Measurements from ENCODE around the gene C4orf50.

The C4orf50 gene

GRCh38 chr4:5943561-5943960 lies 74.7 kb downstream of the C4orf50 start:
- no peak for DNase-seq (ENCODE audit: low read depth)

- no peak for DNase-seq (ENCODE audit: low read depth)
Observed at GRCh38 chr4:5942947-5943346, 75.3 kb downstream of the C4orf50 start.

- DNase-seq (ENCODE audit: low read depth): no peak
Observed at GRCh38 chr4:5941601-5942000, 76.6 kb downstream of the C4orf50 start.

GRCh38 chr4:5940470-5941203 lies 77.6 kb downstream of the C4orf50 start:
- no peak for DNase-seq (ENCODE audit: low read depth)

DNA sequence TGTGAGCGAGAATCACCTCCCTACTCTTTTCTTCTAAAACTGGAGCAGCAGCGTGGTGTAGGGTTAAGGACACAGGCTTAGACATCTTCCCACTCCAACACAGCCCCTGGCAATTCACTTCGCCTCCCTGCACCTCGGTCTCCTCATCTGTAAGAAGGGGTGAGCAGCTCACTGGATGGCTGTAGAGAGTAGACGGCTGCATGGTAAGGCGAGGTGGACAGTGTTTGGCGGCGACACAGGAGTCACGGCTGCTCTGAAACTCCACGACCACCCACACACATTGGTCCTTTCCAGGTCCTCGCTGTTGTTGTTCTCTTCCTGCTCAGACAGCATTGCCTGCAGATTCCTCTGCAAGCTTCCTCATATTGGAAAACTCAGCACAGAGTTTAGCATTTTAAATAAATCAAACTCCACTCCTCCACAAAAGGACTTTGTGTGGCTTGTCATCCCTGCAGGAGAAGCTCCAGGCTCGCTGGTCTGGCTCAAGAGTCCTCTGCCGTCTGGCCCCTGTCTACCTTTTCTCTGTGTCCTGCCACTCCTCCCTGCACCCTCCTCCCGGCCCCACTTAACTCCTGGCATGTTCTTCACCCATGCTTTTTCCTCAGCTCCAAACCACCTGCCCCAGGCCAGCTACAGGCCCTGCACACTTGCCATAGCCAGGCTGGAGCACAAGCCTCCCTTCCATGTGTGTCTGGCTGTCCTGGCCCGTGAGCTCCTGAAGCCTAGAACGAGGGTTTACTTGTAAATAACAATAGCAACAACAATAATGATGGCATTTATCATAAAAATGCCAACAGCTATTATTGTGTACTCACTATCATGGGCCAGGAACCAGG lies 84.0 kb downstream of the C4orf50 start:
- no peak for DNase-seq (ENCODE audit: low read depth)

GRCh38 chr4:5933116-5933515 lies 85.1 kb downstream of the C4orf50 start:
- DNase-seq (ENCODE audit: low read depth): no peak

- no peak for DNase-seq (ENCODE audit: low read depth)
Observed at GRCh38 chr4:5932035-5932568, 86.1 kb downstream of the C4orf50 start.

DNA sequence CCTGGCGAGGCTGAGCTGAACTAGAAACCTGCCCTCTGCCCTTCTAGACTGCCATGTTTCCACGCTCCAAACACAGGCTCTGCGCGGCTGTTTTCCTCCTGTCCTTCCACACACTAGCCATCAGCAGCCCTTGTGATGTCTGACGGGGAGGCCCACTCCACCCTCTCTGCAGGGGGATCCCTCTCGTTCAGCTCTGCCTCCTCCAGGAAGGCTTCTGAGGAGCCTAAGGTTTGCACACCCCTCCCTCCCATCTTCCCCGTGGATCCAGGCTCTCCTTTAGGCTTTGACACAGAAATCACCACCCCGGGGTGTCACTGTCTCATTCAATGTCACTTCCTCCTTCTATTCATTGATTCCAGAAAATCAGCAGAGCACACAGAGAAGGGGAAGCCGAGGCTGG lies 86.7 kb downstream of the C4orf50 start:
- no peak for DNase-seq (ENCODE audit: low read depth)

- no peak for DNase-seq (ENCODE audit: low read depth)
Observed at GRCh38 chr4:5930876-5931275, 87.4 kb downstream of the C4orf50 start.

DNA sequence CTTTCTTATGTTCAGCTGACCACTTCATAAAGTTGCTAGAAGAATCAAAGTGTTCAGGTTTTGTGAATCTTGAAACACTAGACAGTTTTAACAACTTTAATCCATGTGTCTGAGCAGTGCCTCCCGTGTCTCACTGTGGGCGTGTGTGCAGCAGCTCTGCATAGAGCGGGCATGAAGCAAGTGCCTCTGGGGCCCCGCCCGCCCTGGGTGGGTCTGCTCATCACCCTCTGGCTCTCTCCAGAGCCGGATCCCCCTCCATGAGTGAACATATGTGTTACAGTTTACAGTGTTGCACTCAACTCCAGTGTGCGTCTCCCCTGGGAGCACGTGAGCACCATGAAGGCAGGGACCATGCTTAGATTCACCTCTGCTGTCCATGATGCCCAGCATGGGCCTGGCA lies 87.8 kb downstream of the C4orf50 start:
- no peak for DNase-seq (ENCODE audit: low read depth)

DNA sequence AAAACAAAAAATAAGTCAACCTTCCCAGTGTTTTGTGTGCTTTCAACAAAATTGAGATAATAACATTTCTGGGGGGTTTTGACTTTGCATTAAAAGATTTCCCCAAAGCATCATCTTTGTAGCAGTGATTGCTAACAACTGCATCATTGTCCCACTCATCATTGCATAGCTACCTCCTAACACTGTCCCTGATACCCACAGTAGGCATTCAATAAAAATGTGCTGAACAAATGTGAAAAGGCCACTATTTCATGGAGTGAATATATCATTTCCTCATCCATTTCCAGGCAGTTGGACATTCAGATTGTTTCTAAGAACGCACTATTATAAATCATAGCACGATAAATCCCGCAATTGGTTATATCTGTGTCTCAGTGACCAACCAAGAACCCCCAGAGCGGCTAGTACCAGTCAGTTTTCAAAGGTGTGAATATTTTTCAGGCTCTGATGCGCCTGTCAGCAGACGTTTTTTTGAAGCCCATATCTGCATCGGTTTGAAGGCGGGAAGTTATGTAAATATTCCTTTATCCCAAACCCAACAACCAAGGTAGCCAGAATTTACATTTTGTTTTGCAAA lies 89.3 kb downstream of the C4orf50 start:
- DNase-seq (ENCODE audit: low read depth): no peak

- no peak for DNase-seq (ENCODE audit: low read depth)
Observed at GRCh38 chr4:5928274-5928673, 90.0 kb downstream of the C4orf50 start.

GRCh38 chr4:5927747-5928146 lies 90.5 kb downstream of the C4orf50 start:
- no peak for DNase-seq (ENCODE audit: low read depth)

DNA sequence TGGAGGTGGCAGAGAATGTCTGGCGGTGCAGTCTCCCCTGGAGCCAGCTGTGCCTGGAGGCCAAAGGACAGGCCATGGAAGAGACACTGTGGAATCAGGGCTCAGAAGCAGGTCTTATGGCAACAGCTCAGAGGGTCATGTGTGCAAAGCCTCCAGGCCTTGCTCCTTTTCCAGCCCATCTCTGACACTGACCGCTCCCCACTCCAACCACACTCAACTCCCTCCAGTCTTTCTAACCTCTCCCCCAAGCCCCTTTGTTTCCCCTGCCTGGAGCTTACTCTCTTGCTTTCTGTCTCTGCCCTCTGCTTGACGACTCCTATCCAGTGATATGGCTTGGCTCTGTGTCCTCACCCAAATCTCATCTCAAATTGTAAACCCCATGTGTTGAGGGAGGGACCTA lies 91.1 kb downstream of the C4orf50 start:
- DNase-seq (ENCODE audit: low read depth): no peak

DNA sequence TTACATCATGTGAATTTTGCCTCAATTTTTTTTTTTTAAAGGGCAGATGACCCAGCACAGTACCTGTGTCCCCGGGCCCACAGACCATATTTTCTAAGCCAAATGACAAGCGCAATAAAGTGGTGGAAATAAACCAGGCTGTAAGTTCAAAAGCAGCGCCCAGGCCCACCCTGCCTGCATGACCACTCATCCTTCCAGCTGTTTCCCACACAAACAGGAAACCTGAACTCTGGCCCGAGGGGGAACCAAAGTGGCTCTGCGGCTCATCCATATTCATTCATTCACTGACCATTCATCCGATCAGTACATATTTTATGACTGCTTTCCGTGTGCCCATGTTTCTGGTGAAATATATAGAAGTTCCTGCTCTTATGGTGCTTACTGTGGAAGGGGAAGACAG lies 91.6 kb downstream of the C4orf50 start:
- no peak for DNase-seq (ENCODE audit: low read depth)

DNA sequence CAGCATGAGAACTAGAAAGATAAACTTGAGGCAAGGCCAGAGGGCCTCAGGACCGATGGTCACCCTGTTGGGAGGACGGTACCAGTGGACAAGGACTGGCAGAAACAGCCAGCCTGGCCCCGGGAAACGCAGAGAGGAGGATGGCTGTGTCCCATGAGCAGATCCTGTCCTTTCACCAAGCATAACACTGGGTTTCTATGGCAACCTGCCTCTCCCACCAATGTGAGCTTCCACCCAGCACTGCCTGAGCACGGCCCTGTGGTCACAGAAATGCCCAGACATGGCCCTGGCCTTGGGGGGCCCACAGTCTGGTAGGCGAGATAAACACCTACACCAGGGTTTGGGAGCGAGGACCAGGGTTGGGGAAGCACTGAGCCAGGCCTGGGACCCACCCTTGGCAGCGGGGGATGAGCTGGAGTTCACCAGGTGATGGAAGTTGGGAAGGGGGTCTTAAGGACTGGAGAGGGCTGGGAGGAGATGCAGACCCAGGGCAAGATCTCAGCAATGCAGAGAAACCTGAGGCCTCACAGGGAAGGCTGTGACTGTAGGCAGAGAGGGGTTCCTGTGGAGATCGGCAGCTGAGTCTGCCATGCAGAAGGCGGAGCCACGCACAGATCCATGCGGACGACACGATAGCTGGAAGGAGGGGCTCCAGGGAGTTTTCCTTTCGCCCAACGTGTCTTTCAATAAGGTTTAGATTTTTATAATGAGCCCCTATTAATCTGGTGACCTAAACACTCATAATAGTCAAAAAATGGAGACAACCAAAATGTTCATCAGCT lies 92.6 kb downstream of the C4orf50 start:
- DNase-seq (ENCODE audit: low read depth): no peak

- DNase-seq (ENCODE audit: low read depth): no peak
Observed at GRCh38 chr4:5924461-5925125, 93.6 kb downstream of the C4orf50 start.

DNA sequence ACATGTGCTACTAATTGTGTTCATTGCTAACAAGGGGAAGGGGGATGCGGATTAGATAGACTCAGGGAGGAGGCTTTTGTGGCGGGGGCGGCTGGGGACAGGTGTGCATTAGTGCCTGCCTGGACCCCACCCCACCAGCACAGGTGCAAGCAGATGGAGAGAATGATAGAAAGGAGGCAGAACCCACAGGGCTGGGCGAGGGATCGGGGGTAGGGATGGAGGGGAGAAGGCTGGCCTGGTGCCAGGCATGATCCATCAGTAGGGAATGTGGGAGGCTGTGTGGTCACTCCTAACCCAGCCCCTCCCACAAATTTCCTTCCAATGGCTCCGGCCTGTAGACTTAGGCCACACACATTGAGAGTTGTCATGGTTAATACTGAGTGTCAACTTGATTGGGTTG lies 94.9 kb downstream of the C4orf50 start:
- DNase-seq (ENCODE audit: low read depth): no peak

GRCh38 chr4:5922556-5922955 lies 95.7 kb downstream of the C4orf50 start:
- no peak for DNase-seq (ENCODE audit: low read depth)

GRCh38 chr4:5921981-5922380 lies 96.2 kb downstream of the C4orf50 start:
- DNase-seq (ENCODE audit: low read depth): no peak

Measured in stimulated activated CD8-positive, alpha-beta memory T cell treated with anti-CD3 and anti-CD28 coated beads, Interleukin-12 subunit alpha, Interleukin-12 subunit beta, amount 100 ng/mL, for 1 hour (primary cell).